Measurements from ENCODE around the gene RBM39. TPM values are rescaled to one million over a fixed set of nuclear protein-coding genes. Genes with fewer than 3 reads are reported as not detected.

Gene RBM39
- total and polyA plus RNA-seq, 2 of the 13 experiments (the other 11 are each of a cell fraction or from before 2014, with no cell fraction given), result 788 to 920 TPM

DNA sequence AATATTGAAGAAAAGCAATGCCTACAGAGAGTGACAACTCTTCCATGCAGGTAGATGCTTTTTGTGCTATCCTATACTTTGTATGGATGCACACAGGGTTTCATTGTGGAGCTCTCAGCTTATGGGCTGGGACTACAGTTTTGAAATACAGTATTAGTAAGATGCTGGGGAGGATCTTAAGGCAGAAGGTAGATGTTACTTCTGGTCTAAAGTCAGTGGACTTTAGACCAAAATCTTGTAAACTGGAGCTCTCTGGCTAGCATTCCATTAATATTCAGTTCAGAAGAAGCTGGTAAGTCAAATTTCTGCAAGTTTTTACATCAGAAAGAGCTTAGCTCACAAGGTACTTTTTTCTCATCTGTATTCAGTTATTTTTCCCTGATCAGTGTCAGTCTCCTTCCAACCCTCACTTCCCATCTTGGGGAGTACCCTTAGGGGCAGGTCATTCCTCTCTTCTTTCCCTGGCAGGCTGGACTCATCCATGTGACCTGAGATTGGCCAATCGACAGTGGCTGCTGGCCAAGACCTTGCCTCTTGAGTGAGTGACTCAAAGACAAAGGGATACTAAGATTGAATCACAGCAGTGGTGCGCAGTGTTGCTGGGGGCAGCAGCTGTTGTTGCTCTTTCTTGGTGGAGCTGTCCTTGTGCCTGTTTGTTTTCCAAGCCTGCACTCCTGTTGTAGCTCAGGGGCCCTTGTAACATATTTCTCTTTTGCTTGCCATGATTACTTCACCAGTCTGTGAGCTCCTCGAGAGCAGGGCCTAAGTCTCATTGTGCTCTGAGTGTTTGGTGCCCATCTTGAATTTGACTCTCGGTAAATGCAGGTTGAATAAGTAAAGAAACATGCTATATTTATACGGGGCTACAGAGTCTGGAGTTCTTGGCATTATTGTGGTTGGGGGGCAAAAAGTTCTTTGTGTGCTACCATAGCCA is 26.9 kb upstream of the RBM39 start (continued):
- TF ChIP-seq PAWR (CRISPR knock-in tag; IDR thresholded peaks at IDR 0.05; ENCODE audit: borderline replicate concordance) (no peak), SRF (IDR thresholded peaks at IDR 0.05; ENCODE audit: low read depth, low read length) (no peak), NFE2 (CRISPR knock-in tag; IDR thresholded peaks at IDR 0.05) (no peak), ELF1 (CRISPR knock-in tag; IDR thresholded peaks at IDR 0.05) (peak; percentile 25; the same call in 1 of the 2 replicates), HNRNPH1 (optimal IDR thresholded peaks at IDR 0.05; ENCODE audit: low read depth, low read length) (no peak), ERF (CRISPR knock-in tag; IDR thresholded peaks at IDR 0.05) (peak; percentile 72; the same call in 1 of the 2 replicates), MTF1 (CRISPR knock-in tag; IDR thresholded peaks at IDR 0.05) (no peak), SATB2 (CRISPR knock-in tag; IDR thresholded peaks at IDR 0.05) (no peak), ZNF891 (CRISPR knock-in tag; IDR thresholded peaks at IDR 0.05) (no peak), ZNF749 (CRISPR knock-in tag; IDR thresholded peaks at IDR 0.05; ENCODE audit: borderline replicate concordance) (no peak; the same call in 1 of the 2 replicates), ZNF451 (CRISPR knock-in tag; IDR thresholded peaks at IDR 0.05) (no peak), ASH2L (IDR thresholded peaks at IDR 0.05; ENCODE audit: insufficient read length, low read depth, low read length) (peak; percentile 52), HOMEZ (CRISPR knock-in tag; IDR thresholded peaks at IDR 0.05; ENCODE audit: low read depth) (peak; percentile 47; the same call in 1 of the 2 replicates), ZNF569 (CRISPR knock-in tag; IDR thresholded peaks at IDR 0.05; ENCODE audit: borderline replicate concordance) (no peak), ZNF614 (CRISPR knock-in tag; IDR thresholded peaks at IDR 0.05; ENCODE audit: borderline replicate concordance) (peak; percentile 42; the same call in 1 of the 2 replicates), CREB1 (IDR thresholded peaks at IDR 0.05) (no peak), CREB1 (CRISPR knock-in tag; IDR thresholded peaks at IDR 0.05) (peak; percentile 27; the same call in 1 of the 2 replicates), ZNF772 (CRISPR knock-in tag; IDR thresholded peaks at IDR 0.05) (no peak), ZBTB25 (CRISPR knock-in tag; IDR thresholded peaks at IDR 0.05) (no peak), ZNF713 (CRISPR knock-in tag; IDR thresholded peaks at IDR 0.05) (no peak), NAIF1 (CRISPR knock-in tag; IDR thresholded peaks at IDR 0.05; ENCODE audit: borderline replicate concordance) (no peak)
- TF ChIP-seq, protein P1, sequence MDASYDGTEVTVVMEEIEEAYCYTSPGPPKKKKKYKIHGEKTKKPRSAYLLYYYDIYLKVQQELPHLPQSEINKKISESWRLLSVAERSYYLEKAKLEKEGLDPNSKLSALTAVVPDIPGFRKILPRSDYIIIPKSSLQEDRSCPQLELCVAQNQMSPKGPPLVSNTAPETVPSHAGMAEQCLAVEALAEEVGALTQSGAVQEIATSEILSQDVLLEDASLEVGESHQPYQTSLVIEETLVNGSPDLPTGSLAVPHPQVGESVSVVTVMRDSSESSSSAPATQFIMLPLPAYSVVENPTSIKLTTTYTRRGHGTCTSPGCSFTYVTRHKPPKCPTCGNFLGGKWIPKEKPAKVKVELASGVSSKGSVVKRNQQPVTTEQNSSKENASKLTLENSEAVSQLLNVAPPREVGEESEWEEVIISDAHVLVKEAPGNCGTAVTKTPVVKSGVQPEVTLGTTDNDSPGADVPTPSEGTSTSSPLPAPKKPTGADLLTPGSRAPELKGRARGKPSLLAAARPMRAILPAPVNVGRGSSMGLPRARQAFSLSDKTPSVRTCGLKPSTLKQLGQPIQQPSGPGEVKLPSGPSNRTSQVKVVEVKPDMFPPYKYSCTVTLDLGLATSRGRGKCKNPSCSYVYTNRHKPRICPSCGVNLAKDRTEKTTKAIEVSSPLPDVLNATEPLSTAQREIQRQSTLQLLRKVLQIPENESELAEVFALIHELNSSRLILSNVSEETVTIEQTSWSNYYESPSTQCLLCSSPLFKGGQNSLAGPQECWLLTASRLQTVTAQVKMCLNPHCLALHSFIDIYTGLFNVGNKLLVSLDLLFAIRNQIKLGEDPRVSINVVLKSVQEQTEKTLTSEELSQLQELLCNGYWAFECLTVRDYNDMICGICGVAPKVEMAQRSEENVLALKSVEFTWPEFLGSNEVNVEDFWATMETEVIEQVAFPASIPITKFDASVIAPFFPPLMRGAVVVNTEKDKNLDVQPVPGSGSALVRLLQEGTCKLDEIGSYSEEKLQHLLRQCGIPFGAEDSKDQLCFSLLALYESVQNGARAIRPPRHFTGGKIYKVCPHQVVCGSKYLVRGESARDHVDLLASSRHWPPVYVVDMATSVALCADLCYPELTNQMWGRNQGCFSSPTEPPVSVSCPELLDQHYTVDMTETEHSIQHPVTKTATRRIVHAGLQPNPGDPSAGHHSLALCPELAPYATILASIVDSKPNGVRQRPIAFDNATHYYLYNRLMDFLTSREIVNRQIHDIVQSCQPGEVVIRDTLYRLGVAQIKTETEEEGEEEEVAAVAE (CRISPR knock-in tag; IDR thresholded peaks at IDR 0.05; ENCODE audit: borderline replicate concordance), result peak; percentile 79; the same call in 1 of the 2 replicates
- TF ChIP-seq, protein P2, sequence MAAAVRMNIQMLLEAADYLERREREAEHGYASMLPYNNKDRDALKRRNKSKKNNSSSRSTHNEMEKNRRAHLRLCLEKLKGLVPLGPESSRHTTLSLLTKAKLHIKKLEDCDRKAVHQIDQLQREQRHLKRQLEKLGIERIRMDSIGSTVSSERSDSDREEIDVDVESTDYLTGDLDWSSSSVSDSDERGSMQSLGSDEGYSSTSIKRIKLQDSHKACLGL (CRISPR knock-in tag; IDR thresholded peaks at IDR 0.05), result no peak
